Activated gamma-delta T cell treated with anti-CD3 and anti-CD28 coated beads, Interleukin-2, amount 50 U/mL, for 16 hours (primary cell): ENCODE measurements around the gene PPP1CC.
"Not testable (repeated sequence)": the region's sequence is repeated elsewhere in the genome, so short reads cannot be mapped to it uniquely, and the experiment has no call there.

Experiments
- DNase-seq: peaks from one replicate; pipeline ENCODE4 v3.0.0-alpha.2; 2020; ENCODE audit warnings: low read depth

PPP1CC gene

DNA sequence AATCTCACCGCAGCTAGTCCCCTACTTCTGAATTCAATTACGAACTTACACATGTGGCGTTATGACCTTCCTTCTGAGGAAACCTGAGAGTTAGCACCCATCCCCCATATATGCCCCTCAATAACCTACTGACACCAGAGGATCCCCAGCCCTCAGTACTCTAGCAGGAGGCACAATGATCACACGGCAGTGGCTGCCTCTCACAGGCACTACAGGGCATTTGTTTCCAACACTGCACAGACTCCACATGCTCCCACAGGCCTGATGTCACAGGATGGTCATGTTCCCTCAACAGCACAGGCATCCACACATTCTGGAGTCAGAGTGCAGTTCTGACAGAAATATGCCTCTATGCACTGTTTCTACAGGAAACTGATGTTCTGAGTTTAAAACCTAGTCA is 17.4 kb downstream of the PPP1CC start:
- DNase-seq: no peak

DNA sequence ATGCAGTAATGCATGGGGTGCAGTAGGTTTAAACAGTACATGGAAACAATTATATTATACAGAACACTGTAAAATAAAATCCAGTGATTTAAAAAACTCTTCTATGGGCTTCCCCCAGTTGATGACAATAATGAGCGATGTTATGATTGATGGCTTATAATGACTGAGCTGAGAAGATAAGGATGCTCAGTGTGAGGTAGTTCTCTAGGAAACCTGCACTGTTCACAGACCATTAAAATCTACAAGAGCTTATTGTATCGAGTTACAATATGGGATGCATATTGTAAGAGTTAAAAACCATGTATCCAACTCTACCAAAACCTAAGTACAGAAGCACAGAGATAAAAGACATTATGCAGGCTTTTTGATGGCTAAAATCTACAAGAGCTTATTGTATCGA is 19.8 kb downstream of the PPP1CC start:
- DNase-seq: not testable (repeated sequence)

DNA sequence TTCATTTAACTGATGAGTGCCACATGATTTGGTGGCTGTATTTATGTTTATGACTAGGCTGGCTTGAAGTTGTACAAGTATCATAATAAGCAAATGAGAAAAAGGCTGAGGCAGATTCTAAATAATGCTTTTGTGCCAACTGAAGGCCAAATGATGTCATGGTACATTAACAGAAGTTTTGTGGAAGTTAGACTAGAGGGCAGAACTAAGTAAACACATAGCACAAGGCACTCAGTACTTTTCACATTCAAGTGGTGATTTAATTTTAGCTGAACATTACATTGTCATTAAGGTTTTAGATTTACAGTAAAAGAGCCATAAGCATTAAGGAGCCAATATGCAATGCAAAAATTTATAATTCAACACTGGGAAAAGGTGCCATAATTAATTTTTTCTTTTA is 21.1 kb downstream of the PPP1CC start:
- no peak for DNase-seq

DNA sequence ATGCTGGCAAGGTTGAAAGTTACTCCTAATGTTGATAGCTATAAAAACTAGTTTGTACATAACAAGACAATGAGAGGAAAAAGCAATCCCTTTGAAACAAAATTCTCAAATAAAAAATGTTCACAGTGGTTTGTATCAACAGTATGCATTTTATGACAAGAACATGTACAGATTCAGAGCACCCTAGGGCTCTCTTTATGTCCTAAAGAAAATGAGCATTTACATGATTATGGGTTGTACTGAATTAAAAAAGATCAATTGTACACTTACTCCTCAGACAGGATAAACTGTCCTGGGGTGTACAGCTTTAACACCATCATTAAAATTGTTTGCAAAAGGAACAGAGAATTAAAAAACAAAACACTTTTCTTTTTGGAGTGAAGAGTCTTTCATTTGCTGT is 22.2 kb downstream of the PPP1CC start:
- no peak for DNase-seq

DNA sequence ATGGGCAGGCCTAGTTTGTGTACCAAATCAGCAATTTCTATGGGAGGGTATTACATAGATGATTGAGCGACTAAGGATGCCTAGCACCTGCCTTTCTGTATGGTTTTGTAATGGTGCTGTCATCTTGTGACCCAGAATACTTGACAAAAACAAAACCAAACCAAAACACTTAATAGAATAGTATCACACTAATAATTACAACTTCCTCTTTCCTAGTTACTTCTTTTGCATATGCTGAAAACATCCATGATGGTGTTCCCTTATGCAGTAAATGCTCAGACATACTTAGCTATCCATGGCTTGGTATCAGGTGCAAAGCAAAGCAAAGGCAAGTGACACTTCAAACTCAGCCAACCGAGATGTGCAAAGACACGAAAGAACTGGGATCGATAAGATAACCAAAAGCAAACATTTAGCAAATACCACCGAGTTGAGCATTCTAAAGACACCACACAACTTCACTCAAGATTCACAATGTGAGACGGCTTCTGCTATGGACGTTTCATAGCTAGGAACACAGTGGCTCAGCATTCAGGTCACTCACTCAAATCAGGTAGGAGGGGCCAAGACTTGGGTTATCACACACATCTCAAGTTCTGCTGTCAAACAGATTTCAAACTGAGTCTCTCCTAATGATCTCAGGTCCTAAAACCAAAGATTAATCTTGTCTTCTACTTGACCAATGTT is 24.3 kb downstream of the PPP1CC start:
- DNase-seq: no peak

DNA sequence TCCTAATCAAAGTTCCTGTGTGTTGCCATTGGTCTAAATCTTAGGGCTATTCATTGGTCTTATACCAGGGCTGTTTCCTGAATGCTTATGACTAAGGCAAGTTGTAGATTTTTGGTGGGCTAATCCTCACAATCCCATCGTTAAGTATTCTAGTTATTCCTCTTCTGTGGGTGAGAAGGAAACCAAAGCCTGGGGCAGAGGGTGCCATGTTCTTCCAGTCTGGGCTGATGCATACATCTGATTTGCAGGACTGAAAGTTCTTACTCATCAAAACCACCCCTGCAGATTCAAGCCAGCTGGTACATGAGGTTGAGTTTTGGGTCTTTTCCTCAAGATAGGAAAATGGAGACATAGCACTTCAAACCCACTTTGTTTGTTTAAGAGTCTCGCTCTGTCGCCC is 25.7 kb downstream of the PPP1CC start:
- no peak for DNase-seq

DNA sequence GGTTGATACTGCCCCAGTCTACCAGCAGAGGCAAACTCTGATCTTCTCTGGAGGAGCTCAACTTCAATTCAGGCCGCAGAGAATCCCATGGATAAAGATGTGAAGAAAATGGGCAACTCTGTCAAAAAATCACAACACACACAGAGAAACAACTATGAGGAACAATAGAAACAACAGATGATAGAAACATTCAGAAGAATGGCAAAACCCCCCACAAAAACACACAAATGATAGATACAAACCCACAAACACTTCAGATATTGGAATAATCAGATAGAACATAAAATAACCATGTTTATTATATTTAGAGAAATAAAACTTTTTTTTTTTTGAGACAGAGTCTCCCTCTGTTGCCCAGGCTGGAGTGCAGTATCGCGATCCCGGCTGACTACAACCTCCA is 33.8 kb downstream of the PPP1CC start:
- no peak for DNase-seq

DNA sequence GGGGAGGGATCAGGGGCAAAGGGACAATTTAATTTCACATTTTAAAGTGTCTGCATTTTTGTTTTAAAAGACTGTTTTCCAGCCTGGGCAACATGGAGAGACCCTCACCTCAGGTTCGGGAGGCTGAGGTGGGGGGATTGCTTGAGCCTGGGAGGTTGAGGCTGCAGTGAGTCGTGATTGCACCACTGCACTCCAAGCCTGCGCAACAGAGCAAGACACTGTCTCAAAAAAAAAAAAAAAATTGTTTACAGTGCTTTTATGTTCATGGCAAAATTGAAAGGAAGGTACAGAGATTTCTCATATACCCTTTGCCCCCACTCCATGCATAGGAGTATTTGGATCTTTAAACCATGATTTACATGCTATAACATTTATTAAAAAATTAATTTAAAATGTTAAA is 37.4 kb downstream of the PPP1CC start:
- no peak for DNase-seq

DNA sequence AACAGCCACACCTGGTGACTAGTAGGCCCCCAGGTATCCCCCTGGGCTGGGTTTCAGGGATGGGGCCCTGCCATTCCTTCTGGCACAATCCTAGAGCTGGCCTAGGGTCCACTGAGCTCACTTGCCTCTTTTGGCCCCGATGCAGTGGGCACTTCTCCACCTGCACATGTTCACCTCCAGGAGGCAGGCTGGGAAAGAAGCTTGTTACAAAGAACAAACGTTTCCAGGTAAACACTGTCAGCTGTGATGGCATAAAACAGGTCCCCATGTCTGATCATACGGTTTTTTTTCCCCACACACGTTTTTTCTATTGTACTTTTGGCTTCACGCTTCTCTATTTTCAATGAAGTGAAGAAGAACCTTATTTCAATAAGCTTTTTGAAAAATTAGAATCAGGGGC is 37.9 kb downstream of the PPP1CC start:
- DNase-seq: no peak

DNA sequence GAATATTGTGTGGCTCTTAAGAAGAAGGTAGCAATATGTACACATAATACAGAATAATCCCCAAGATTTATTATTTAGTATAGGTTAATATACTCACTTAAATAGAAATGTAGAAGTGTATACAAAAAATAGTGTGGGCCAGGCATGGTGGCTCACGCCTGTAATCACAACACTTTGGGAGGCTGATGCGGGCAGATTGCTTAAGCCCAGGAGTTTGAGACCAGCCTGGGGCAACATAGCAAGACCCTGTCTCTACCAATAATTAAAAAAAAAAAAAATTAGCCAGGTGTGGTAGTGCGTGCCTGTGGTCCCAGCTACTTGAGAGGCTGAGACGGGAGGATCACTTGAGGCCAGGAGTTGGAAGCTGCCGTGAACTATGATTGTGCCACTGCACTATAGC is 38.5 kb downstream of the PPP1CC start:
- DNase-seq: no peak

DNA sequence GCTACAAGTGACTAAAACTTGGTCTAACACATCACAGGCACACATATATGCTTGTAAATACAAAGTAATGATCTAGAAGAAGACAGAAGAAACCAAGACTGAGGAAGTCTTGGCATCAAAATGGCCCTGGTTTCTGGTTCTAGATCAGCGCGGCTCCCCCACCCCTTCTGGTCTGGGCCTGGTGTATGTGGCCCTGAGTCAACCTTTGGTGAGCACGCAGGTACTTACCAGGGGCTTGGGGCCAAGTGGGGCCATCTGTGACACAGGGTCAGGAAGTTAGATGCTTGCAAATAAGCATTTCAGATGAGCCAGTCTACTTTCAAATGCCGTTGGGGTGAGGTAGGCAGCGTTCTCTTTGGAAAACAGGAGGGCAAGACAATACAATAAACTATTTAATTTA is 40.6 kb downstream of the PPP1CC start:
- no peak for DNase-seq

DNA sequence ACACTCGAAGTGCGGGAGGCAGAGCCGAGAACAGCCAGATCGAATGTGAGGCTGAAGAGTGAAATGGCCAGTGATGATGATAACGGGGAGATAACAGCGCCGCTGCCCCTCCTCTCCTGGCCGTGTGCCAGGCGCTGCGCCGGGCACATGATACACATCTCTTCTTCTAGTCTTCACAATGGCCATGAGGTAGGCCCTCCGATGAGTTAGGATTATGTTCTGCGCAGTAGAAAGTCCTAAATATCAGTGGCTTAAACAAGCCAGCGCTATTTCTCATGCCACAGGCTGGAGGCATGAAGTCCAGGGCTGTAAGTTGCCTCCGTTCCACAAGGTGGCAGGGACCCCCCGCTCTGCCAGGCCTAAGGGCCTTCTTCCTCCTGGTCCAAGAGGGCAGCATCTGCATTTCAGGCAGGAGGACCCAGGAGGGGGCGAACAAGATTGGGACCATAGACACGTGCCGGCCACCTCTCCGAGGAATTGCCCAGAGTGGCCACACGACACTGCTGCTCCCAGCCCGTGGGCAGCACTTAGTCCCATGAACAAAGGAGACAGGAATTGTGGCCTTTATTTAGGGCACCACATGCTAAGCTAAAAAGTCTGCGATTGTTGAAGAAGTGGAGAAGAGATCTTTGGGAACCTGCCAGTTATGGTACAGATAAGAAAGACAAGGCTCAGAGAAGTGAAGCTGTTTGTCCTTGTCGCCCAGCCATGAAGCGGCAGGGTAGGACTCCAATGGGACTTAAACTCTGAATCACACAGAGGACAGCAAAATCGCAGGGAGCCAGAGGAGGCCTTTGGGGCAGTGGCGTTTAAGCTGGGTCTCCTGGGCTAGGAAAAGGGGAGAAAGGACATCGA is 42.9 kb downstream of the PPP1CC start:
- DNase-seq: no peak

DNA sequence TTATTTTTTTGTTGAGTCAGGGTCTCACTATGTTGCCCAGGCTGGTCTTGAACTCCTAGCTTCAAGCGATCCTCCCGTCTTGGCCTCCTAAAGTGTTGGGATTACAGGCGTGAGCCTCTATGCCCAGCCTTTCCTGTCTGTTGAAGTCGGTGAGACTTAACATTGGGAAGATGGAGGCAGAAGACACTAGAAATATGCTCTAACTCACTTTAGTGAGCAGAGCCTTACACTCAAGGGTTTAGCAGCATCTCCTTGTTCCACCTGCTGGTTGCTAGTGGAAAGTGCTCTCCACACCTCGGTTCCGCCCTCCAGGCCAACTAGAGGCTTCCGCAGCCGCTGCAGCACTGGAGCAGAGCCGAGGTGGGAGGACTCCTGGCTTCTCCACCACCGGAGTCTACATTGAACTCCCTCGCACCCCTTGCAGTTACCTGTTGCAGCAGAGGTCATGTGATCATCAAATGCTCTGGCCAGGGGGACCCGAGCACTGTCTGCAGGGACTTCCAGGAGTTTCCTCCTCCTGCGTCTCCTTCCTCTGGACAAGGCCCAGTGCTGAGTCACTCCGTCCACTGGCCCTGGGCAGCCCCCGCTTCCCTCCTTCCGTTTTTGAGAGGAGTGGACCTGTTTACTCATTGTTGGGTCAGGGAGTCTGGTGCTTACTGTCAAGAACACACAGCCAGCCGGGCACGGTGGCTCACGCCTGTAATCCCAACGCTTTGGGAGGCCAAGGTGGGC is 44.4 kb downstream of the PPP1CC start:
- peak; percentile 52 for DNase-seq

DNA sequence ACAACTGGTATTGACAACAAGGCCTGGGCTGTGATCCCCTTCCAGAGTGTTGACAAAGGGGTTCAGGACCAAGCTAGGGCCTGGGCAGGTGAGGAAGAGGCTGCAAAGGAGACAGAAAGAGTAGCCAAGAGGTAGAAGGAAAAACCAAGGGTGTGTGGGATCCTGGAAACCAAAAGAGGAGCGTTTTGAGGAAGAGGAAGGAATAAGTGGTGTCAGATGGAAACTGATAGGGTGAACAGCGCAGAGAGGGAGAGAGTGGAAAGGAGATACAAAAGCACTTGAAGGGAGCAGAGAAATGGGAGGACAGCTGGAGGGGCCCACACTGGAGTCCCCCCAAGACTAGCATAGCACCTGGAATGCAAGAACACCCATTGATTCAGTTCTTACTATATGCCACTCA is 45.5 kb downstream of the PPP1CC start:
- no peak for DNase-seq

DNA sequence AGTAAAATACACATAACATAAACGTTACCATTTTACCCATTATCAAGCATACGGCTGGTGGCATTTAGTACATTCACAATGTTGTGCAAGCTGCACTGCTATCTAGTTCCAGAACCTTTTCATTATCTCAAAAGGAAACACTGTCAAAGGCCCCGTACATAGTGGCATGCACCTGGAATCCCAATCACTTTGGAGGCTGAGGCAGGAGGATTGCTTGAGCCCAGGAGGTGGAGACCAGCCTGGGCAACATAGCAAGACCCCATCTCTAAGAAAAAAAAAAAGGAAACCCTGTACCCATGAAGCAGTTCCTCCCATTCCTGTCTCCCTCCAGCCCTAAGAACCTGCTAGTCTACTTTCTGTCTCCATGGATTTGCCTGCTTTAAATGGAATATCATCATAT is 46.4 kb downstream of the PPP1CC start:
- DNase-seq: no peak

DNA sequence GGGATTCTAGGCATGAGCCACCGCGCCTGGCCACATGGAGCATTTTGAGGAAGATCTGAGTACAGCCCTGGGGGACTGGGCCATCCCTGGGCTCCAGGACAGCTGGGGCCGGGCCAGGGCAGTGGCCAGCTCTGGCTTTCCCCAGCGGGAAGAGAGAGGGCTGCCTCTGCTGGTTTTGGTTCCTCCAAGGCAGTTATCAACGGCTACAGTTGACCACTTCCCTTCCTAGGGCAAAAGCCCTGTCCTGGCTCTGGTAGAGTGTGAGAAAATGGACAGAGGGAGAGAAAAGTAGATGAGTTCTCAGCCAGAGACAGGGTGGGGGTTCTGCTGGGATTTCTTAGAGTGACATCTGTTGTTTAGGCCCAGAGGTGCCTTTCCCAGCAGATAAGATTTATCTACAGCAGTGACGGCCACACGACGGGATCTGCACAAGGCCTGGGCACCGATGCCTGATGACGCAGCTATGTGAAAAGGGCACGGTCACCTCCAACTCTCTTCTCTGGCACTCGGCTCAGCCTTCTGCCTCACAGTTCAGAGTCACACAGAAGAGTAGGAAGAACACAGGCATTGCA is 48.3 kb downstream of the PPP1CC start:
- DNase-seq: no peak

DNA sequence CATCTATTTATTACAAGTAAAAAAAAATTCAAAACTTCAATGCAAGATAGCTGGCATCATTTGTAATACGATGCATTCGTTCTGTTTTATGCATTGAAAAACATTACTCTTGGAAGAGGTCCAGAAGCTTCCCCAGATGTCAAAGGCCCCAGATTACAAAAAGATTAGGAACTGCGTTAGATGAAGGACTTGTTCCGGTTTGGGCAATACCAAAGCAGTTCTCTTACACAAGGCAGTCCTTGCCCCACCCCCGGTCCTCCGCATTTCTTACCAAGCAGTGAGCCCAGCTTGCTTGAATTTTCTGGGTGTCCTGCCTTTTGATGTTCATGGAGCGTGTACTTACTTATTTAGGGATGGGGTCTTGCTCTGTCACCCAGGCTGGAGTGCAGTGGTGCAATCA is 49.0 kb downstream of the PPP1CC start:
- no peak for DNase-seq

DNA sequence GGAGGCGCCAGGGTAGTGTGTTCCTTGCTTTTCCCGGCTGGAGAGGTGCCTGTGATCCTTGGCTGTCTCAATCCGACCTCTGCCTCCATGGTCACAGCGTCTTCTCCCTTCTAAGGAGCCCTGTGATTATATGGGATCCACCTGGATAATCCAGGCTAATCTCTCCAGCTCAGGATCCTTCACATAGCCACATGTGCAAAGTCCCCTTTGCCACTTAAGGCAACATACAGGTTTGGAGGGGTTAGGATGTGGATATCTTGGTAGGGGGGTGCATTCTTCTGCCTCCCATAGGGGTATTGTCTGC is 52.6 kb downstream of the PPP1CC start:
- DNase-seq: no peak

DNA sequence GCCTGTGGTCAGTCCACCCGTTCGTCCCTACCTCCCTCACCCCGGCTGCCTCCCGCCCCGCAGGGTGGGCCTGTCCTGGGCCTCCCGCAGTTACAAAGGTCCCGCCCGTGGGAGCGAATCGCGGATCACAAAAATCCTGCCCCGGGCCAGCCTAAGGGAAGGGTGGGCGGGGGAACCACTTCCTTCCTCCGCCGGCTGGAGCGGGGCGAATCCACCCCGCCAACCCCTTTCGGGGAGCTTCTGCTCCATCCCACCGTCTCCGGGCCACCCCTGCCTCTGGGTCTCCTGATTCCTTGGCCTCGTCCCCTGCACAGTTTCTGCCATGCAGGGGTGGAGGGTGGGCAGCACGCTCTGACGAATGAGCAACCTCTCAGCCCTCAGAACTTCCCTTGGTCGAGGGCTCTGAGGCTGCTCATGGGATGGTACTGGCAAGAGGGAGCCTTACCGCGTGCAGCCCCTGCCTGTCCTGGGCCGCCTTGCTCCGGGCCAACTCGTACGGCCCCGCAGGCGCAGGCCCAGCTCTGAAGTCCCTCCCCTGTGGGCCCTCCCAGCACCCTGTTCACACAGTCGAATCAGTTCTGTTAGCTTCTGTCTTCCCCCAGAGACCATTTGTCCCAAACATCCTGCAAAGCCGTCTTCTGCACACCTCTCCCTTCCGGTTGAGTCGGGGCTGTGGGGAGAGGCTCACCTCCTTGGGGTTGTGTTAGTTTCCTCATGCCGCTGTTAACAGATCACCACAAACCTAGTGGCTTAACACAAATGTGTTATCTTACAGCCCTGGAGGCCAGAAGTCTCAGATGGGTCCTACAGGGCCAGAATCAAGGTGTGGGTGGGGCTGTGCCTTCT is 53.2 kb downstream of the PPP1CC start:
- DNase-seq: peak; percentile 28

DNA sequence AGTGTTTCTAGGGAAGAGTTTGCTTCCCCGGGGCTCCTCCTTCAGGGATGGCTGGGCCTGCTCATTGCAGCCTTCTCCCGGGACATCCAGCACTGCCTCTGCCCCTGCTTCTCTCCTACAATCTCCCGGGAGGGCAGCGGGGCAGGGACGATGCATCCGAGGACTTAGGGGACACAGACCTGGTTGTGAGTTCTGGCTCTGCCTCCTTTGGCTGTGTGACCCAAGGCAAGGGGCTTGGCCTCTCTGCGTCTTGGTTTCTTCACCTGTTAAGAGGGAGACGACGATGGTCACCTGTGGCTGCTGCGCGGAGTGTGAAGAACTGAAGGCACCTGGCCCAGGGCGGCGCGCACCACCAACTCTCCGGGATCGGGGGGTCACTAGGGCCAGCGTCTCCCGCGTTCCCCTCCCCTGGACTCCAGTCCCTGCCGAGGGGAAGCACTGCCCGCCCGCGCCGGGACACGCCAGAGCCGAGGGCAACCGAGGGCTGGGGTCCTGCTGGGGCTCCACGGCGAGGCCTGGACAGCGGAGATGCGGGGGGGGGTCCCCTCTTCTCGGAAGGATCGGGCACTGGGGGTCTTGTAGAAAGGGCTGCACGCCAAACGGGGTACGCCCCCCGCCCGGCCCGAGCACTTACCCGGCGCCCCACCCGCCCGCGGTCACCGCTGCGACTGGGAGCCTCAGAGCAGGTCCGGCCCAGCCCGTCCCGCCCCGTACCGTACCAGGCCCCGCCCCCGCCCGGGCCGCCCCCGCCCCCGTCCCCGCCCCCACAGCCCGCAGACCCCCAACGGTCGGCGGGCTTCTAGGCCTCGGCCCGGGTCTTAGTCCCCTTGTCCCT is 54.0 kb downstream of the PPP1CC start, which contains the start of gene HVCN1:
Gene HVCN1 (minus strand): TSS at position 670 of the 835 bp plus-strand sequence. CDS start 5,870 bp downstream, outside the sequence.
- peak; percentile 4 for DNase-seq
